ENCODE results near the gene HOXD10. TPM values are rescaled to one million over a fixed set of nuclear protein-coding genes. Genes with fewer than 3 reads are reported as not detected.

The HOXD10 gene
- total RNA-seq, 1 donor from 2014 or later = 1.3 TPM

GRCh38 chr2:176132205-176133171, 15.9 kb downstream of the HOXD10 start:
- no peak for DNase-seq (ENCODE audit: extremely low read depth, low read depth, low spot score)

- DNase-seq (ENCODE audit: extremely low read depth, low read depth, low spot score) = no peak
Observed at GRCh38 chr2:176133389-176133788, 16.8 kb downstream of the HOXD10 start.

- DNase-seq (ENCODE audit: extremely low read depth, low read depth, low spot score) = no peak
Observed at GRCh38 chr2:176134035-176134434, 17.5 kb downstream of the HOXD10 start.

GRCh38 chr2:176135035-176135440, 18.5 kb downstream of the HOXD10 start:
- DNase-seq (ENCODE audit: extremely low read depth, low read depth, low spot score) = no peak

- DNase-seq (ENCODE audit: extremely low read depth, low read depth, low spot score) = no peak
Observed at GRCh38 chr2:176136374-176137251, 20.0 kb downstream of the HOXD10 start.

- DNase-seq (ENCODE audit: extremely low read depth, low read depth, low spot score) = no peak
Observed at GRCh38 chr2:176137252-176137580, 20.6 kb downstream of the HOXD10 start.

- no peak for DNase-seq (ENCODE audit: extremely low read depth, low read depth, low spot score)
Observed at GRCh38 chr2:176137906-176138305, 21.3 kb downstream of the HOXD10 start.

GRCh38 chr2:176138526-176138922, 21.9 kb downstream of the HOXD10 start:
- no peak for DNase-seq (ENCODE audit: extremely low read depth, low read depth, low spot score)

GRCh38 chr2:176138923-176139660, 22.5 kb downstream of the HOXD10 start:
- no peak for DNase-seq (ENCODE audit: extremely low read depth, low read depth, low spot score)

- DNase-seq (ENCODE audit: extremely low read depth, low read depth, low spot score) = no peak
Observed at GRCh38 chr2:176139661-176140512, 23.3 kb downstream of the HOXD10 start.

- DNase-seq (ENCODE audit: extremely low read depth, low read depth, low spot score) = no peak
Observed at GRCh38 chr2:176140513-176141317, 24.1 kb downstream of the HOXD10 start.

- DNase-seq (ENCODE audit: extremely low read depth, low read depth, low spot score) = no peak
Observed at GRCh38 chr2:176142281-176142680, 25.7 kb downstream of the HOXD10 start.

GRCh38 chr2:176145085-176145969, 28.7 kb downstream of the HOXD10 start:
- DNase-seq (ENCODE audit: extremely low read depth, low read depth, low spot score) = no peak

GRCh38 chr2:176146101-176146500, 29.5 kb downstream of the HOXD10 start:
- no peak for DNase-seq (ENCODE audit: extremely low read depth, low read depth, low spot score)

GRCh38 chr2:176146645-176147044, 30.1 kb downstream of the HOXD10 start:
- DNase-seq (ENCODE audit: extremely low read depth, low read depth, low spot score) = no peak

GRCh38 chr2:176147210-176147799, 30.7 kb downstream of the HOXD10 start:
- no peak for DNase-seq (ENCODE audit: extremely low read depth, low read depth, low spot score)

- no peak for DNase-seq (ENCODE audit: extremely low read depth, low read depth, low spot score)
Observed at GRCh38 chr2:176147800-176148496, 31.4 kb downstream of the HOXD10 start.
